A549 (cell line): ENCODE data around the gene PPP1R37. TPM values are rescaled to one million over a fixed set of nuclear protein-coding genes. Genes with fewer than 3 reads are reported as not detected.
"Not testable (repeated sequence)": the region's sequence is repeated elsewhere in the genome, so short reads cannot be mapped to it uniquely, and the experiment has no call there.

Experiments used
- ATAC-seq, 2 experiments: fragments of 200-7000 bp in 1 of 2; fragments of >200 bp in 1 of 2; cut with Nextera tagmentation in 1 of 2; cut with Tn5 transposase in 1 of 2; 3 replicates each; pipeline versions ENCODE4 v1.8.0 to v1.9.1; 2018 to 2020; ENCODE audit warnings: mild to moderate bottlenecking in 1 of 2, moderate library complexity in 1 of 2
- CTCF ChIA-PET: fragments of 300-600 bp; sonication (Branson Sonifier 250); formaldehyde crosslinking; extraction: SDS; loops from one replicate; lab custom pipeline; 2021; ENCODE audit warnings: antibody characterized with exemption, inconsistent platforms; lab: Yijun Ruan, JAX
- POLR2A ChIA-PET: fragments of 350-600 bp; formaldehyde crosslinking; extraction: SDS; loops from one replicate; lab custom pipeline; 2021; ENCODE audit warnings: antibody characterized with exemption, inconsistent platforms; lab: Yijun Ruan, JAX
- DNase-seq, 2 experiments: peaks; one replicate each; pipeline versions ENCODE4 v3.0.0 to v3.0.0-alpha.2; 2011 to 2016; ENCODE audit warnings: low read depth in 1 of 2, low spot score in 1 of 2
- FAIRE-seq: peaks from 2 replicates; lab custom pipeline; 2011; peaks lifted over from hg19 to GRCh38; lab: Jason Lieb, UNC
- H3K27ac ChIP-seq, 2 experiments: fragments of >200 bp; sonication (Bioruptor Twin); formaldehyde crosslinking; 3 replicates each; pipeline ENCODE4 v1.5.1; 2016 to 2017
- H3K4me1 ChIP-seq: fragments of >200 bp; sonication (Bioruptor Twin); formaldehyde crosslinking; 3 replicates; pipeline ENCODE4 v1.6.1; 2016
- H3K4me2 ChIP-seq: fragments of >200 bp; sonication (Bioruptor Twin); formaldehyde crosslinking; 3 replicates; pipeline ENCODE4 v1.6.1; 2016
- H3K4me3 ChIP-seq: fragments of >200 bp; sonication (Bioruptor Twin); formaldehyde crosslinking; 3 replicates; pipeline ENCODE4 v1.5.1; 2016
- H3K9me3 ChIP-seq: fragments of >200 bp; sonication (Bioruptor Twin); formaldehyde crosslinking; 3 replicates; pipeline ENCODE4 v1.6.1; 2016
- CBX8 ChIP-seq: fragments of 200-600 bp; sonication (generic); IDR thresholded peaks from 2 replicates; pipeline ENCODE4 v1.6.1; 2016
- CEBPB ChIP-seq, 2 experiments: fragments of >200 bp in 1 of 2; sonication (Bioruptor Twin) in 1 of 2; formaldehyde crosslinking in 1 of 2; IDR thresholded peaks; 2 replicates each; pipeline ENCODE4 v1.6.1; 2012 to 2016
- CHD4 ChIP-seq: fragments of 200-600 bp; sonication (generic); IDR thresholded peaks from 2 replicates; pipeline ENCODE4 v1.6.1; 2016; ENCODE audit warnings: antibody characterized with exemption, mild to moderate bottlenecking, borderline replicate concordance
- EHF ChIP-seq: fragments of 250-450 bp; sonication (Bioruptor Pico); IDR thresholded peaks from 2 replicates; pipeline ENCODE4 v1.5.0; 2020; ENCODE audit warnings: mild to moderate bottlenecking
- EHMT2 ChIP-seq: fragments of 200-600 bp; sonication (generic); IDR thresholded peaks from 2 replicates; pipeline ENCODE4 v1.6.1; 2016; ENCODE audit warnings: antibody characterized with exemption, low read depth, mild to moderate bottlenecking, moderate library complexity
- EP300 ChIP-seq, 2 experiments: fragments of >200 bp; sonication (Bioruptor Twin); formaldehyde crosslinking; IDR thresholded peaks; 2 replicates in 1 of 2; 3 replicates in 1 of 2; pipeline ENCODE4 v1.6.1; 2016 to 2017
- FOSB ChIP-seq: fragments of 250-450 bp; sonication (Bioruptor Pico); IDR thresholded peaks from 2 replicates; pipeline ENCODE4 v1.5.0; 2020; ENCODE audit warnings: mild to moderate bottlenecking, moderate library complexity
- FOXS1 ChIP-seq: fragments of 250-450 bp; sonication (Bioruptor Pico); IDR thresholded peaks from 2 replicates; pipeline ENCODE4 v1.5.0; 2020; ENCODE audit warnings: mild to moderate bottlenecking, moderate library complexity
- HDAC2 ChIP-seq: fragments of 200-600 bp; sonication (generic); IDR thresholded peaks from 2 replicates; pipeline ENCODE4 v1.6.1; 2016
- HOXA7 ChIP-seq: fragments of 250-450 bp; sonication (Bioruptor Pico); IDR thresholded peaks from 2 replicates; pipeline ENCODE4 v1.5.0; 2020; ENCODE audit warnings: mild to moderate bottlenecking, moderate library complexity
- HOXB13 ChIP-seq: fragments of 250-450 bp; sonication (Bioruptor Pico); IDR thresholded peaks from 2 replicates; pipeline ENCODE4 v1.5.0; 2020; ENCODE audit warnings: low read depth, mild to moderate bottlenecking, moderate library complexity
- JUN ChIP-seq, 2 experiments: fragments of >200 bp; sonication (Bioruptor Twin); formaldehyde crosslinking; IDR thresholded peaks; 2 replicates in 1 of 2; 3 replicates in 1 of 2; pipeline ENCODE4 v1.6.1; 2016 to 2017
- JUNB ChIP-seq: fragments of >200 bp; sonication (Bioruptor Twin); formaldehyde crosslinking; IDR thresholded peaks from 2 replicates; pipeline ENCODE4 v1.6.1; 2016
- MAFK ChIP-seq: fragments of 450-650 bp; IDR thresholded peaks from 2 replicates; pipeline ENCODE4 v1.6.1; 2014; ENCODE audit not compliant: partially characterized antibody
- NFE2L2 ChIP-seq: fragments of 150-350 bp; conservative IDR thresholded peaks from 2 replicates; pipeline ENCODE4 v1.6.1; 2014; ENCODE audit warnings: low read length
- NPAS2 ChIP-seq: fragments of 250-450 bp; sonication (Bioruptor Pico); IDR thresholded peaks from 2 replicates; pipeline ENCODE4 v1.8.0; 2022; ENCODE audit warnings: mild to moderate bottlenecking, moderate library complexity, borderline replicate concordance
- POLR2A ChIP-seq: IDR thresholded peaks from 2 replicates; pipeline ENCODE4 v1.6.1; 2012; ENCODE audit warnings: mild to moderate bottlenecking, low read length
- RAD21 ChIP-seq, 2 experiments: fragments of >200 bp in 1 of 2; sonication (Bioruptor Twin) in 1 of 2; formaldehyde crosslinking in 1 of 2; IDR thresholded peaks in 1 of 2; conservative IDR thresholded peaks in 1 of 2; 2 replicates in 1 of 2; 3 replicates in 1 of 2; pipeline ENCODE4 v1.6.1; 2012 to 2018; ENCODE audit warnings: inconsistent platforms in 1 of 2
- RARB ChIP-seq: fragments of 250-450 bp; sonication (Bioruptor Pico); IDR thresholded peaks from 2 replicates; pipeline ENCODE4 v1.8.0; 2021; ENCODE audit warnings: mild to moderate bottlenecking, moderate library complexity
- RNF2 ChIP-seq: fragments of 200-600 bp; sonication (generic); IDR thresholded peaks from 2 replicates; pipeline ENCODE4 v1.6.1; 2016; ENCODE audit warnings: low read depth, mild to moderate bottlenecking, antibody characterized with exemption, moderate library complexity, borderline replicate concordance
- TFCP2L1 ChIP-seq: fragments of 250-450 bp; sonication (Bioruptor Pico); IDR thresholded peaks from 2 replicates; pipeline ENCODE4 v1.5.0; 2021; ENCODE audit warnings: mild to moderate bottlenecking
- TP53 ChIP-seq: fragments of 250-450 bp; sonication (Bioruptor Pico); IDR thresholded peaks from 2 replicates; pipeline ENCODE4 v1.5.0; 2021; ENCODE audit warnings: mild to moderate bottlenecking, moderate library complexity
- WGBS: methylation state at CpG from one replicate; pipeline ENCODE4 v1.1.6; 2017; ENCODE audit errors: missing lambda C conversion rate; 5-methylcytosine and 5-hydroxymethylcytosine counted together
- polyA plus RNA-seq, 4 experiments: library from polyadenylated mRNA; depleted of rRNA in 3 of 4; stranded (reverse); fragments of >200 nt; fragmentation: RNase III in 1 of 4; extraction: RNeasy Plus Mini Kit Qiagen cat#74134 plus additional on column Dnase treatment in 1 of 4; gene quantifications; 2 replicates in 3 of 4; 3 replicates in 1 of 4; pipeline ENCODE4 v1.2.3, GENCODE V29; 2011 to 2017
- TF ChIP-seq, protein P1 (sequence below): fragments of 450-650 bp; IDR thresholded peaks from 2 replicates; pipeline ENCODE4 v1.6.1; 2014; ENCODE audit warnings: antibody characterized with exemption
- TF ChIP-seq, protein P2 (sequence below): IDR thresholded peaks from 2 replicates; pipeline ENCODE4 v1.6.1; 2012
- TF ChIP-seq, protein P3 (sequence below): fragments of 250-450 bp; sonication (Bioruptor Pico); IDR thresholded peaks from 2 replicates; pipeline ENCODE4 v1.5.0; 2020; ENCODE audit warnings: low read depth, mild to moderate bottlenecking, moderate library complexity
- TF ChIP-seq, protein P4 (sequence below): fragments of 150-350 bp; IDR thresholded peaks from 2 replicates; pipeline ENCODE4 v1.6.1; 2014; ENCODE audit warnings: low read depth, mild to moderate bottlenecking, low read length

Gene PPP1R37
- polyA plus RNA-seq, 2 of the 4 experiments (the other 2 are of a cell fraction): 9.1 to 21.8 TPM

DNA sequence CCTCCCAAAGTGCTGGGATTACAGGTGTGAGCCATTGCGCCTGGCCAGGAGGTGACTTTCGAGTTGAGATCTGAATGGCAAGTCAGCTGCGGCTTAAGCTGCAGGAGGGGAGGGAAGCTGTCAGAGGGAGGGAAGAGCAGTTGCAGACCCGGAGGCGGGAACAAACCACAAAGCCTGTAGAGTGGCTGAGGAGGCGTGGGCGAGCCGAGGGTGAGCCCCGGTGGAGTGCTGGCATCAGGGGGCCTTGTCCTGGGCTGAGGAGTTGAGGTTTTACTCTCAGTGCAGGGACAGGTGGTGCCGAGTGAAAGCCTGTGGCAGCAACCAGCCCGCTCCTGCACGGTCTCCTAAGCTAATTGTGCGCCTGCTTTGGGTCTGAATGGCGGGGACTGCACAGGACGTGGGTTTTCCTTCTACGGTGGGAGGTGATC is 24.2 kb downstream of the PPP1R37 start:
- POLR2A ChIA-PET: no interaction called here
- H3K4me1 ChIP-seq: peaks cover 15% of the 10 kb centered on the region
- H3K4me2 ChIP-seq: no peak overlapping the region
- H3K9me3 ChIP-seq: no peaks in the 10 kb centered on the region
- H3K4me3 ChIP-seq: no peak overlapping the region
- CTCF ChIA-PET: interaction anchor here (1.0 to 2.2 kb wide), 8 partner anchors 9 to 43 kb away, joined by 3 to 8 read pairs (median 4); partner anchors contain the start of gene NKPD1
- no peak overlapping the region for H3K27ac ChIP-seq
- WGBS: 95% methylated on average over 16 of the region's 16 CpGs
- ATAC-seq (no peak; a peak in 1 of 6 replicates), FAIRE-seq (no peak), DNase-seq (no peak)
- TF ChIP-seq FOXS1 (CRISPR knock-in tag): no peak
- no peak for TF ChIP-seq FOSB (CRISPR knock-in tag)
- TF ChIP-seq, protein P1, sequence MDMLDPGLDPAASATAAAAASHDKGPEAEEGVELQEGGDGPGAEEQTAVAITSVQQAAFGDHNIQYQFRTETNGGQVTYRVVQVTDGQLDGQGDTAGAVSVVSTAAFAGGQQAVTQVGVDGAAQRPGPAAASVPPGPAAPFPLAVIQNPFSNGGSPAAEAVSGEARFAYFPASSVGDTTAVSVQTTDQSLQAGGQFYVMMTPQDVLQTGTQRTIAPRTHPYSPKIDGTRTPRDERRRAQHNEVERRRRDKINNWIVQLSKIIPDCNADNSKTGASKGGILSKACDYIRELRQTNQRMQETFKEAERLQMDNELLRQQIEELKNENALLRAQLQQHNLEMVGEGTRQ: no peak
- no peak for TF ChIP-seq CBX8
- TF ChIP-seq RNF2: no peak
- TF ChIP-seq RAD21 (conservative IDR thresholded peaks at IDR 0.05 in 1 of 2, IDR thresholded peaks at IDR 0.05 in 1 of 2): no peak
- no peak for TF ChIP-seq JUNB
- TF ChIP-seq, protein P2, sequence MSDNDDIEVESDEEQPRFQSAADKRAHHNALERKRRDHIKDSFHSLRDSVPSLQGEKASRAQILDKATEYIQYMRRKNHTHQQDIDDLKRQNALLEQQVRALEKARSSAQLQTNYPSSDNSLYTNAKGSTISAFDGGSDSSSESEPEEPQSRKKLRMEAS: no peak

DNA sequence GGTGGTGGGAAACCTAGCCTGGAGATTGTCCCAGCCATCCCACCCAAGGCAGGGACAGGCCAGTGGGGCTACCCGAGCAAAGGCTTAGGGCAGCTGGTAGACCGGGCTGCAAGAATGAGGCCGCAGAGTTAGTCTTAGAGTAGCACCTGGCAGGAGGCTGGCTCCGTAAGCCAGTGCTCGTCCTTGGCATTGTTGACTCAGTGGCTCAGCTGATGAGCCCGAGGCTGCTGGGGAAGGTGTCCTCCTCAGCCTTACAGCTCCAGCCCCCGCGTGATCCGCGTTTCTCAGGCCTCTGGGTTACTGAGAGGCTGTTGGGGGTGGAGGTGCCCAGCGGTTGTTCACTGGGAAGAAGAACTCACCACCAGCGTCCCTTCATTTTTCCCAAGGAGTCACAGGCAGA is 24.7 kb downstream of the PPP1R37 start:
- CTCF ChIA-PET: interaction anchor here (1.0 to 2.2 kb wide), 9 partner anchors 8 to 43 kb away, joined by 3 to 9 read pairs (median 5); partner anchors contain the start of gene NKPD1

DNA sequence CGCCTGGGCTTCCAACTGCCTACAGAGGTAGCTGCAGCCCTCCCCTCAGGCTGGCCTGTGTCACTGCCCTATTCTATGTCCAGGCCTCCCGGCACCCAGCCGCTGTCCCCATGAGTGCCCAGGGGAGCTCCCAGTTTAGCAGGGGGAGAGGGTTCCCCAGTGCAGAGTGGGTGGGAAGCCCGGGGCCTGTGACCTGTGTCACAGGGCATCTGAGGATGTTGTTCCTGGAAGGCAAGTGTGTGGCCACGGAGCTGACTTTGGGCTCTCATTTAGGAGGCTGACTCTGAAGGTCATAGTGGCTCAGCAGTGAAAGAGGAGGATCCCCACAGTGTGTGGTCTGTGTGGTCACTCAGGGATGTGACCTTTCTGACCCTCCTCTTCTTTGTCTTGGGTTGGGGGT is 25.1 kb downstream of the PPP1R37 start:
- FAIRE-seq (no peak), DNase-seq (no peak), ATAC-seq (peak in 1 of 2 experiments; percentile 19; a peak in 3 of 6 replicates)
- H3K4me3 ChIP-seq: no peak overlapping the region
- TF ChIP-seq RARB (no peak), HOXA7 (CRISPR knock-in tag) (no peak), NPAS2 (CRISPR knock-in tag) (no peak), CEBPB (IDR thresholded peaks at IDR 0.05) (no peak), EP300 (IDR thresholded peaks at IDR 0.05) (no peak), FOSB (CRISPR knock-in tag) (no peak)
- TF ChIP-seq, protein P3, sequence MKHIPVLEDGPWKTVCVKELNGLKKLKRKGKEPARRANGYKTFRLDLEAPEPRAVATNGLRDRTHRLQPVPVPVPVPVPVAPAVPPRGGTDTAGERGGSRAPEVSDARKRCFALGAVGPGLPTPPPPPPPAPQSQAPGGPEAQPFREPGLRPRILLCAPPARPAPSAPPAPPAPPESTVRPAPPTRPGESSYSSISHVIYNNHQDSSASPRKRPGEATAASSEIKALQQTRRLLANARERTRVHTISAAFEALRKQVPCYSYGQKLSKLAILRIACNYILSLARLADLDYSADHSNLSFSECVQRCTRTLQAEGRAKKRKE (CRISPR knock-in tag): no peak
- 88% methylated on average over 4 of the region's 5 CpGs for WGBS
- POLR2A ChIA-PET: no interaction called here
- peaks cover 11% of the 10 kb centered on the region for H3K4me1 ChIP-seq
- no peak overlapping the region for H3K4me2 ChIP-seq
- CTCF ChIA-PET: interaction anchor here (1.0 to 2.2 kb wide), 7 partner anchors 8 to 31 kb away, joined by 3 to 9 read pairs (median 6); no protein-coding TSS in a partner anchor
- no peaks in the 10 kb centered on the region for H3K9me3 ChIP-seq
- H3K27ac ChIP-seq: no peak overlapping the region

More for the DNA sequence above, 24.7 kb downstream of the PPP1R37 start:
- H3K4me2 ChIP-seq: no peak overlapping the region
- FAIRE-seq (no peak), ATAC-seq (peak in 1 of 2 experiments; percentile 18; a peak in 3 of 6 replicates), DNase-seq (no peak)
- TF ChIP-seq MAFK (no peak), JUN (IDR thresholded peaks at IDR 0.05) (no peak), EHMT2 (no peak), CHD4 (no peak), HOXB13 (CRISPR knock-in tag) (no peak), NFE2L2 (no peak), POLR2A (no peak), EHF (no peak), FOSB (CRISPR knock-in tag) (no peak), TP53 (no peak), HDAC2 (no peak), TFCP2L1 (CRISPR knock-in tag) (no peak)
- TF ChIP-seq, protein P3 (CRISPR knock-in tag): no peak
- TF ChIP-seq, protein P2: no peak
- TF ChIP-seq, protein P4, sequence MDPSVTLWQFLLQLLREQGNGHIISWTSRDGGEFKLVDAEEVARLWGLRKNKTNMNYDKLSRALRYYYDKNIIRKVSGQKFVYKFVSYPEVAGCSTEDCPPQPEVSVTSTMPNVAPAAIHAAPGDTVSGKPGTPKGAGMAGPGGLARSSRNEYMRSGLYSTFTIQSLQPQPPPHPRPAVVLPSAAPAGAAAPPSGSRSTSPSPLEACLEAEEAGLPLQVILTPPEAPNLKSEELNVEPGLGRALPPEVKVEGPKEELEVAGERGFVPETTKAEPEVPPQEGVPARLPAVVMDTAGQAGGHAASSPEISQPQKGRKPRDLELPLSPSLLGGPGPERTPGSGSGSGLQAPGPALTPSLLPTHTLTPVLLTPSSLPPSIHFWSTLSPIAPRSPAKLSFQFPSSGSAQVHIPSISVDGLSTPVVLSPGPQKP: no peak
- POLR2A ChIA-PET: no interaction called here
- no peak overlapping the region for H3K27ac ChIP-seq
- no peaks in the 10 kb centered on the region for H3K9me3 ChIP-seq
- 63% methylated on average over 6 of the region's 12 CpGs for WGBS
- no peak overlapping the region for H3K4me3 ChIP-seq
- peaks cover 15% of the 10 kb centered on the region for H3K4me1 ChIP-seq

DNA sequence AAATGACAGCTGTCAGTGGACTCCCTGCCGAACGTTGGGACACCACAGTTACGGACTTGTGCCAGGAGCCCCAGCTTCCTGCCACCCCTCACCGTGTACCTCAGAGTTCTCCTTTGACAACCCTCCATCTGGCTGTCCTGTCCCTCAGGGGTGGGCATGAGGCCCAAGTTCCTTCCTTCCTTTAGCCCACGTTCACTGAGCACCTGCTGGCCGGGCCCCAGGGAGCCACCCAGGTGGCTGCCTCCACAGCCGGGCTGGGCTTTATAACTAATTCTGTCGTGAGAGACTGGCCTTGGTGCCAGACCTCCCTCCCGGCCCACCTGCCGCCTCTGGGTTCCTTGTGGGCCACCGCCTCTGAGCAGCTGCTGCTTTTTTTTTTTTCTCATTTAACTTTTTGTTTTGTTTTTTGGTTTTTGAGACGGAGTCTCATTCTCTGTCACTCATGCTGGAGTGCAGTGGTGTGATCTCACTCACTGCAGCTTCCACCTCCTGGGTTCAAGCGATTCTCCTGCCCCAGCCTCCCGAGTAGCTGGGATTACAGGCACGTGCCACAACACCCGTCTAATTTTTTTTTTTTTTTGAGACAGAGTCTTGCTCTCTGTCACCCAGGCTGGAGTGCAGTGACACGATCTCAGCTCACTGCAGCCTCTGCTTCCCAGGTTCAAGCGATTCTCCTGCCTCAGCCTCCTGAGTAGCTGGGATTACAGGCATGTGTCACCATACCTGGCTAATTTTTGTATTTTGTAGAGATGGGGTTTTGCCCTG is 25.8 kb downstream of the PPP1R37 start:
- CTCF ChIA-PET: interaction anchor here (1.0 to 2.2 kb wide), 7 partner anchors 8 to 30 kb away, joined by 3 to 9 read pairs (median 5); no protein-coding TSS in a partner anchor
- H3K27ac ChIP-seq, H3K4me1 ChIP-seq, H3K9me3 ChIP-seq, H3K4me2 ChIP-seq, DNase-seq, FAIRE-seq, ATAC-seq, H3K4me3 ChIP-seq: not testable (repeated sequence)
- WGBS: 83% methylated on average over 18 of the region's 18 CpGs
- POLR2A ChIA-PET: interaction anchor here (0.7 kb wide), 1 partner anchor 31 kb away, joined by 3 read pairs; no protein-coding TSS in a partner anchor
